Astrocyte of the cerebellum (primary cell): ENCODE data around the gene SULT1A2.

Source experiments
- DNase-seq: peaks from one replicate; pipeline ENCODE4 v3.0.0-alpha.2; 2011; ENCODE audit warnings: low read depth
- H3K4me3 ChIP-seq: 2 replicates; pipeline ENCODE4 v1.5.1; 2011; ENCODE audit warnings: mild to moderate bottlenecking, low read depth, low read length, moderate library complexity
- CTCF ChIP-seq: IDR thresholded peaks from 2 replicates; pipeline ENCODE4 v1.5.1; 2012; ENCODE audit warnings: low read length, low read depth, moderate library complexity, mild to moderate bottlenecking; ENCODE audit errors: missing control alignments
- in situ Hi-C: cut with HindIII; loops from 2 replicates; pipeline ENCODE4 v1.10.0; 2017; ENCODE audit warnings: low sequenced_read_pairs

The SULT1A2 gene

GRCh38 chr16:28544998-28545397 lies 51.9 kb downstream of the SULT1A2 start:
- DNase-seq, result no peak
- no peak overlapping the region for H3K4me3 ChIP-seq
- no peak for TF ChIP-seq CTCF
- in situ Hi-C loops, result loop anchor here (5.0 kb wide), 1 partner anchor 67 kb away; the partner anchor contains the start of gene SULT1A1

- TF ChIP-seq CTCF, result no peak
- H3K4me3 ChIP-seq, result no peak overlapping the region
- no peak for DNase-seq
- in situ Hi-C loops, result loop anchor here (5.0 kb wide), 1 partner anchor 69 kb away; the partner anchor contains the start of gene SULT1A1
Observed at GRCh38 chr16:28543072-28543471, 53.8 kb downstream of the SULT1A2 start.

- no peak for DNase-seq
Observed at GRCh38 chr16:28542646-28543045, 54.2 kb downstream of the SULT1A2 start.

More at GRCh38 chr16:28542646-28543045, 54.2 kb downstream of the SULT1A2 start:
- in situ Hi-C loops, result loop anchor here (5.0 kb wide), 1 partner anchor 70 kb away; the partner anchor contains the start of gene SULT1A1
- TF ChIP-seq CTCF, result no peak
- no peak overlapping the region for H3K4me3 ChIP-seq
